Activated CD4-positive, alpha-beta T cell treated with anti-CD3 and anti-CD28 coated beads, Interleukin-2, amount 50 U/mL, for 24 hours (primary cell): Measurements from ENCODE around the gene MRPS2.

Source experiments
- DNase-seq, 2 donors: peaks; one replicate each; pipeline ENCODE4 v3.0.0-alpha.2; 2020; ENCODE audit warnings: low read depth in 1 of 2, low spot score in 1 of 2

MRPS2 gene

DNA sequence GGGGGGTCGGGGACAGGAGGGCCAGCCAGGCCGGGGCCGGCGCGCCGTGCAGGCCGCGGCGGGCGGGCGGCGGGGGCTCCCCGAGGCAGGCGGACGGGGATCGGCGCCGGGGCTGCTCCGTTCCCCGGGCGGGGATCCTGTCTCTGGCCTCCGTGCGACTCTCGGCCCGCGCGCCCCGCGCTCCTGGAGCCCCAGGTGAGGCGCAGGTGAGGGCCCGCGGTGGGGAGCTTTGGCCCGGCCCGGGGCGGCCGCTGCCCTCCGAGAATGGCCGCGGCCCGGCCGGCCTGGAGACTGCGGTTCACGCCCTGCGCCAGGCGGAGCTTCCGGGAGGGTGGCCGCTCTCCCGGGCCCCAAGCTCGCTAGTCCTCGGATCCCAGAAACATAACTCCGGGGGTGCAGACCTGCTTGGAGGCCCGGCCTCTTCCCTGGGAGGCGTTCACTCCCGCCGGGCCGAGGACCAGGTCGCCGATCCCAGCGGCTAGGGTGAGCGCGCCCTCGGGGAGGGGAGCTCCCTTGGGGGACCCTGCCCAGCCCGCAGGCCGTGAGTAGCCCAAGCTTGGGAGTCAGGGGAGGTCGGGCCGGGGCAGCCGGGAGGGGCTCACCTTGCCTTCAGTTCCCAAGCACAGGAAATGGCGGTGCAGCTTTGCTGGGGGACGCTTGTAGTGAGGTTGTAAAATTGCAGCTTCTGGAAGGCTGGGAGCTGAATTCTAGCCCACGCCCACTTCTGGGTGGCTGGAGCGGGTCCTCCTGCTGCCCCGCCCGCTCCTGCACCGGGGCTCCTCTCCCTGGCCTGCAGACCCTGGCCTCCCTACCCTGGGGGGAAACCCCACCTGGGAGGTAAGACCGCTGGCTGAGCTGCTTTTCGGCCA is 20.2 kb upstream of the MRPS2 start:
- no peak for DNase-seq

DNA sequence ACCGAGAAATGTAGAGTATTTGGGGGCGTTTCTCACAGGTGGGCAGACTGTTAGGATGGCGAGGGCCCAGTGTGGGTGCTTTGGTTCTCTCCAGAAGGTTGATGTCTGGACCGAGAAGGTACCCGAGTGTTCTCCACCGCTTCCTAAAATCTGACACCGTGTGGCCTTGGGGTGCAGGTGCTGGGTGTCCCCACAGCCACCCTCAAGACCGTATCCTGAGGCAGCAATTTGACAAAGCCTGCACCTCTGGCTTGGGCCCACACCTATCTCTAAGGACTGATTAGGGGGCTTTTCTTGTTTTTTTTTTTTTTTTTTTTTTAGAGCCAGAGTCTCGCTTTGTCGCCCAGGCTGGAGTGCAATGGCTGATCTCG is 19.6 kb upstream of the MRPS2 start:
- DNase-seq = no peak

DNA sequence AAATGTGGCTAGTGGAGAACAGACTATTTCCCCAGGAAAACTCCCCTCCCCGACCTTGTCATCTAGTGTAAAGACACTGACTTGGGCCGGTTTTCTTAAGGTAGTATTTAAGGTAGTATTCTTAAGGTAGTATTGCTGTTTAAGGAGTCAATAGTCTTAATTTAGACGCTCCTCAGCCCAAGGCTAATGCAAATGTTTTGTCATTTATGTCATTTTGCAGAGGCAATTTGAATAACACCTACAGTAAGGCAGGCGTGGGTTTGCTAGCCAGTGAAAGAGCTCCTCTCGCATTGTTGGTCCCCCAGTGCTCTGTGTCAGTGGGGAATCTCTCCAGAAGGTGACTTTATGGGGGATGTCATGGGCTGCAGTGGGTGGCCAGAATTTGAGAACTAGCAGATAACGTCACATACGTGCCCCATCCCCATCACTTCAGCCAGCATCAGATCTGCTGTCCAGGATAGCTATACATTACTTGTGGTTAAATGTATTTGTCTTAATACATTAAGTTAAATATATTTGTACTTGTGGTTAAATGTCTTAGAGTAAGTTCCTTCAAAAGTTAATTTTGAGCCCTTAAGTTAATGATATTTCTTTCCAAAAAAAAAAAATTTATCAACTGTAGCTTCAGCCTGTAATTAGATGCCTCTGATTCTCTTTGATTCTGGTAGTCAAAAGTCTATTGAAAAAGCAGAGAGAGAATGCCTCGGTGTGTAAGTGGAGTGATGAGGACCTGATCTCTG is 18.3 kb upstream of the MRPS2 start:
- DNase-seq = no peak

DNA sequence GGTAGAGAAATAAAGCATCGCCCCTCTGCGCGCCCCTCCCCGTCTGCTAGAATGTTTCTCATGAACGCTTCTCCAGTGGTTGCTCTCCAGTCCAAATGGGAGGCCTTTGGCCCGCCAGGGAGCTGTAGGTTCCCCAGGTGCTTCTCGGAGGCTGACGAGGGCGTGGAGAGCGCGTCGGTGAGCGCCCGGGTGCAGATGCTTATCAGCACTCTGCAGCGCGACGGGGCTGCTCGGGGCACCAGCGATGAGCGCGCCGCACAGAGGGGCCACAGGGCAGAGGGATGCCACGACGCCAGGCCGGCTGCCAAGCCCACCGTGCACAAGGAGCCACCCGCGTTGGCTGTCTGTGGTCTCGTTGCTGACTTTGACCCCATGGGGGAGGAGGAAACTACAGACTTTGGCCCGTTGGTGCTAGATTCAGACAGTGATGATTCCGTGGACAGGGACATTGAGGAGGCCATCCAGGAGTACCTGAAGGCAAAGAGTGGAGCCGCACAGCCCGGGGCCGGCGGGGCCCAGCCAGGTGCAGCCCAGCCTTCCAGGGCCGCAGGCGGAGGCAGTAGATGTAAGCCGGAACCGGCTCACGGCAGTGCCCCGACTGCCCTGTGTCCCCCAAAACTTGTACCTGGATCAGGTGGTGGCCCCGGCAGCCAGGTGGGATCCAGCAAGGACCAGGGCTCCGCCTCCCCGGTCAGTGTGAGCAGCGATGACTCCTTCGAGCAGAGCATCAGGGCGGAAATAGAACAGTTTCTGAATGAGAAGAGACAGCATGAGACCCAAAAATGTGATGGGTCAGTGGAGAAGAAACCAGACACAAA is 15.8 kb upstream of the MRPS2 start:
- no peak for DNase-seq

DNA sequence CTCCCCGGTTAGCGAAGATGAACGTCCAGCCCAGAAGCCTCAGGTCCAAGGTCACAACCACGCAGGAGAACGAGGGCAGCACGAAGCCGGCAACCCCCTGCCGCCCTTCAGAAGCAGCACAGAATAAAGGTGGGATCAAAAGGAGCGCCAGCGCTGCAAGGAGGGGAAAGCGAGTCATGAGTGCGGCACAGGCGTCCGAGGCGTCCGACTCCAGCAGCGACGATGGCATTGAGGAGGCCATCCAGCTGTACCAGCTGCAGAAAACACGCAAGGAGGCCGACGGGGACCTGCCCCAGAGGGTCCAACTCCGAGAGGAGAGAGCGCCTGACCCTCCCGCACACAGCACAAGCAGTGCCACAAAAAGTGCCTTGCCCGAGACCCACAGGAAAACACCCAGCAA is 15.1 kb upstream of the MRPS2 start:
- DNase-seq = no peak

DNA sequence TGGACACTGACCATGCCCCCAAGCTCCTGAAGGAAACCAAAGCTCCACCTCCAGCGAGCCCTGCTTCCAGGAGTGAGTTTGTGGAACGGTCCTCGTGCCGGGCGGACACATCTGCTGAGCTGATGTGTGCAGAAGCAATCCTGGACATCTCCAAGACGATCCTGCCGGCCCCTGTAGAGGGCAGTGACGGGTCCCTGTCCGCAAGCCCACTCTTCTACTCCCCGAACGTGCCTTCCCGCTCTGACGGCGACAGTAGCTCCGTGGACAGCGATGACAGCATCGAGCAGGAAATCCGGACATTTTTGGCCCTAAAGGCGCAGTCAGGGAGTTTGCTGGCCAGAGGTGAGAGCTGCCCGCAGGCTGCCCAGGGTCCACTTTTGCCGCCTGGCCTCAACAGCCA is 14.7 kb upstream of the MRPS2 start:
- DNase-seq = no peak

DNA sequence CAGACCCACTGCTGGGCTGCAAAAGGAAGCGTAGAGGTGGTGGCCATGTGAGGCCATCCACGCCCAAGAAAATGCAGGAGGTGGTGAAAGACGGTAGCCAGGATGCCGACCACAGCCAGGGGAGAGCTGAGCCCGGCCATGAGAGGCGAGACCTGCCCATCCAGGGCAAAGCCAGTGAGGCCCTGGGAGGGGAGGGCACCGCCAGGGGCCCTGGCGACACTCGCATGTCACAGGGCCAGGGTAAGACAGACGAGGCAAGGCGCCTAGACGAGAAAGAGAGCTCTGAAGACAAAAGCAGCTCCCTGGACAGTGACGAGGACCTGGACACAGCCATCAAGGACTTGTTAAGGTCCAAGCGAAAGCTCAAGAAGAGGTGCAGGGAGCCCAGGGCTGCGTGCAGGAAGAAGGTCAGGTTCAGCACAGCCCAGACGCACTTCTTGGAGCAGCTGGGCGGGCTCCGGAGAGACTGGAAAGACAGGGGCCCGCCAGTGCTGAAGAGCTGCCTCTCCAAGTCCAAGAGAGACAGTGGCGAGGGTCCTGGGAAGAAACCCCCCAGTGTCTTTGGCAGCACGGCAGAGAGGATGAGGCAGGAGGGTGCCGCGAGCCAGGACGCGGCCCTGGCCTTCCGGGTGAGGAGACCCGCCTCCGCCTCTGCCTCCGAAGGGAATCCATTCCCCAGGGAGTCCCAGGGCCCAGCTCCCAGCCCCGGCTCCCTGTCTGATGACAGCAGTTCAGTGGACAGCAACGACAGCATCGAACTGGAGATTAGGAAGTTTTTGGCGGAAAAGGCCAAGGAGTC is 14.0 kb upstream of the MRPS2 start:
- DNase-seq = no peak

DNA sequence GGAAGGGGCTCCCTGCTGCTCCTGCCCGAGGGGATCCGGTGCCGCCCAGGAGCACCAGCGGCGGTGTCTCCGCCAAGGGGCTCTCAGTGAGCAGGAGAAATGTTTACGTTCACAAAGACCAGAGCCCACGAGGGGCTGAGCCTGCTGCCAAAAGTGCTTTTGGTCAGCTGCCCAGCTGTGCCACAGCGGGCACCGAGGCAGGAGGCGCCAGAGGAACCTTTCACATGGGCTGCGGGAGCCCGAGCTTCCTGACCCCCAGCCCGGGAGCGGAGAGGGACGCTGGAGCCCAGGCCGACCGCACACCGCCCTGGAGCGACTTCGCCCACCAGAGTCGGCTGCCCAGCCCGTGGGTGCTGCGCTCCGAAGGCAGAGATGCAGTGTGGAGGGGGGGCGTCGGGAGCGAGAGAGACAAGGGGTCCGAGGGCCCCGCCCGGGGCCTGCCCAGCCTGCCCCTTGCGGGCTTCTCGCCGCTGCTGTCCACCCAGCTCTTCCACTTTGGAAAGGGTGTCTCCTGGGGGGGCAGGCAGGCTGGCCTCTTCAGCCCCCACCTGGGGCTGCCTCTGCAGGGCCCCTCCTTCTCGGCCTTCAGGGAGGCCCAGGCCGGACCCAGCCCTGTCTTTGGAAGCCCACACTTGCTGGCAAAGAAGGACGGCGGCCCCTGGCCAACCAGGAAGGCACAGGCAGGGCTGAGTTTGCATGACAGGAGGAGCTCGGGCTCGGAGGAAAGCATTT is 13.0 kb upstream of the MRPS2 start:
- no peak for DNase-seq

DNA sequence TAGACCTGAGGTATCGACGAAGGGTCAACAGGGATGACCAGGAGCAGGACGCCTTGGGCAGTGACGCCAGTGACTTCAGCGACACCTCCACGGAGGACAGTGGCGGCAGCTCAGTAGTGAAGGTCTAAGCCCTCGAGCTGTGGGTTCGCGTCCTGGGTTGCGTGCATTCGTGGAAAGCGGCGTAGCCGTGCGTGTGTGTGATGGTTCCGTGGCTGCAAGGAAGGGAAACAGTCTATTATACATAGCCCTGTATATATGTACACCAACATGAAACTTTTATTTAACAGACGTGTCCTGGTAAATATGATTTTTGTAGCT is 12.5 kb upstream of the MRPS2 start:
- no peak for DNase-seq

DNA sequence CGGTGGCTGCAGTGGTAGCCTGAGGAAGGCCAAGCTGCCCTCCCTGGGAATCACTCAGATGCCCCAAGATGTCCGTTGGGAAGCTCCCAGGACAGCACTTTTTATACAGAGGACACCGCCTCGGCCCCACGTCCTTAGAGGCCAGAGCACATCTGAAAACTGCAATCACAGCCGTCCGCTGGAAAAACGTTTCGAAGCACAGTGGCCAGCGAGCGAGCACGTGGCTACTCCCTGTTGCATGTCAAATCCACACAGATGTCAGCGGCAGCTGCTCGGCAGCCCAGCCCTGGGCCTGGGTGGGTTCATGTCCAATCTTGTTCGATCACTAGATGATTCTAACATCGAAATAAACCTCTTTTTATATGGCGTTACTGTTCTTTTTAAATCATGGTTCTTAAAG is 12.0 kb upstream of the MRPS2 start:
- DNase-seq = no peak

DNA sequence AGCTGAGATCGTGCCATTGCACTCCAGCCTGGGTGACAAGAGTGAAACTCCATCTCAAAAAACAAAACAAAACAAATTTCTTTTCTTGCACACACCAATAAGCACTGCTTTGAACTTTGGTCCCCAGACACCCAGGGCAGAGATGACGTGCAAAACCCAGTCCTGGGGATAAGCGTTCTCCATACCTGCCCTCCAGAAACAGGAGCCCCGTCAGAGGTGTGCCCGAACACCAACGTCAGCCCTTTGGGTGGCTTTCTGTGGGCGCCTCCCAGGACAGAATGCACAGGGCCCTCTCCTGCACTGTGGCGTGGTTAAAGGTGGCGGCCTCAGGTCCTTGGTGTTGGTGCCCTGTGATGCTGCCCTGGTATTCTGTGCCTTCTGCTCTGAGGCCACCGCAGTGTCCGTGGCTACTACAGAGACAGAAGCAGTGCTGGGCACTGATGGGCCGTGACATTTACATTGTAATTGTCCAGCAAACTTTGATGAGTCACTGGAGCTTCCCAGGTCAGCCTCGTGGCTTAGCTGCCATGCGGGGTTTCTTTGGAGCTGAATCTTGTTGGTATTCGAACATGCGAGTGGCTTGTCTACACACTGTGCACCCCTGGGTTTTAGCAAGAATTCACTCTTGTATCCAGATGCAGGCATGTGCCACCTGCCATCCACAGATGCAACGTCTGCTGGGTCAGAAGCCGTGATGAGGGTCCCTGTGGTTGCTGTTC is 11.1 kb upstream of the MRPS2 start:
- no peak for DNase-seq

DNA sequence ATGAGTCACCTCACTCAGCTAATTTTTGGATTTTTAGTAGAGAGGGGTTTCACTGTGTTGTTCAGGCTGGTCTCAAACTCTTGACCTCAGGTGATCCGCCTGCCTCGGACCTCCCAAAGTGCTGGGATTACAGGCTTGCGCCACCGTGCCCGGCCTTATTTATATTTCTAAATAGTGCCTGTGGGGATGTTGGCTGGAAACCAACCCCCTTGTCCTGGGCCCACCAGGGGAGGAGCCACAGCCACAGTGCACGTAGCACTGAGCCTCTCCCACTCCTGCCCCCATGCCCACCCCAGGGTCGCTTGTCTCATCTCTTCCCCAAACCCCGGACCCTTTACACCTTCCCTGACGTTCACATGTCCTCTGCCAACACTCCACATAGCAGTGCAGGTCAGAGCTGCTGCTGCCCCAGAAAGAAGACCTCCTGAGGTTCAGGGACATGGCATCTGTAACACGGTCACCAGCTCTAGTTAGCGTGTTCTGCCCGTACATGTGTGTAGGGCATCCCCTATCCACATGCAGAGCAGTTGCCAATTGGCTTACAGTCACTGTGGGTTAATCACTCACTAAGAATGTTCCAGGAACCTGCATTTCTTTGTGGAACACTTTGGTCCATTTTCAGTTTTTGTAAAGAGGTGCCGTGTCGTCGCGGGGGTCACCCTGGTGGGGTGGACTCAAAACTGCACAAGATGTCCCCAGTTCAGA is 10.2 kb upstream of the MRPS2 start:
- DNase-seq = no peak

DNA sequence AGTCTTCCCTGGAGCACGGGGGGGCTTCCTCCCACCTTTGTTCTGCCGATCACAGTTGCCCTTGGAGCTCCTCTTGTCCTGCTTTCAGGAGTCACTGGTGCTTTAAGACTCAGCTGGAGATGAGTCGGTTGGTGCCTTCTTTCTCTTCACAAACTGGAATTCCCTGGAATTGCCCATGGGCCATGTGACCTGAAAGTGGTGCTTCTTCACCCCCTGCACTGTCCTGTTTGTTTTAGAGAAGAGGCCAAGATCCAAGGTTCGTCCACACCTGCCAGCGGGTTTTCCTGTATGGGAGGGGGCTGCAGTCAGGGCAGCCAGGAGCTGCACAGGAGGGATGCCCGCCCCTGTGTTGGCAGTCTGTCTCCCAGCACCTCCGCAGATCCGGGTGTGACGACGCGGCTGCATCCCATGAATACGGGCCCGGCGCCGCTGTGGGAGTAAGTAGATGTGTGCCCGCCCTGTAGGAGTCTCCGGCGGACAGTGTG is 9.5 kb upstream of the MRPS2 start:
- DNase-seq = no peak

DNA sequence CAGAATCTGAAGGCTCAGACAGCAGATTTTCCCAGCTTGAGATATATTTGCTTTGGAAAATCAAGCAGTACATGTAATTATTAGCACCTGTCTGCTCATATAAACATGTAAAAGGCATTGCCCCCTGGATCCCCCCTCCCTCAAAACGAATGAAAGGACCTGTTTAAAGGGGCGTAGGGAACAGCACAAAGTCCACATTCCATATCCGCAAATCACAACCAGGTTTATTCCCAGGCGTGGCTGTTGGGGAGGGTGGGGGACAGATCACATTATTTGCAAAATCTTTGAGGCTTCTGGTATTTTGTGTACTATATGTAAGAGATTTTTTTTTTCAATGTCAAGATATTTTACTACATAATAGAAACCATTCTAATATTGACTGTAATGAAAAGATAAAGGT is 8.7 kb upstream of the MRPS2 start:
- no peak for DNase-seq

DNA sequence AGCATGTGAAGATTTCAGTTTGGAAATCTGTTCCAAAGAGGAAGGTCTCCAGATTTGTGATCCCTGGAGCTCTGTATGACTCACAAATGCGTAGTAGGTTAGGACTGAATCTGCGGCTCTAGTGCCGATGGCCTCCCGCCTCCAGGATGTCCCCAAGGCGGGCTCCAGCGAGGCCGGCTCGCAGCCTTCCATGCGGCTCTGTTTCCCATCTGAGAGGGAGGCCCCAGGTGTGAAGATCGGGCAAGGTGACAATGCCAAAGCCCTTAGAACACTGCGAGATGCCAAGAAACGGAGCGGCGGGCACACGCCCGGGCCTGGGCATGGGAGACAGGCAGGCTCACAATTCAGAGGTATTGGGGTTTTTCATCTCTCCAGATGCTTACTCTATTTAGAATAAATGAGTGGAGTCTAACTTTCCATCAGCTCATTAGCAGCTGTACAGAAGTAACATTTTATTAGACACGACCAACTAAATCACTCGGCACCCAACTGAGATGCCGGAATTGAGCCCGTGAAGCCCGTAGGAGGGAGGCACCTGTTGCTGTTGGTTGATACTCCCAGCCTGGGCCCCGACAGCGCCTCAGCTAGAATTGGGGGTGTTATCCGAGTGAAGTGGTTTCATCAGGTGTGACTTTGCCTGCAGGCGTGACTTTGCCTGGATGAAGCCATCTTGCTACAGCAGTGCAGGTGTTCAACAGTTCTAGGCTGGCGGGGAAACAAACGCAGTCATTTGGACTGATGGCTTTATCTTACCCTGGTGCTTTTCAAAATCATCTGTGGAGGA is 7.4 kb upstream of the MRPS2 start:
- no peak for DNase-seq

DNA sequence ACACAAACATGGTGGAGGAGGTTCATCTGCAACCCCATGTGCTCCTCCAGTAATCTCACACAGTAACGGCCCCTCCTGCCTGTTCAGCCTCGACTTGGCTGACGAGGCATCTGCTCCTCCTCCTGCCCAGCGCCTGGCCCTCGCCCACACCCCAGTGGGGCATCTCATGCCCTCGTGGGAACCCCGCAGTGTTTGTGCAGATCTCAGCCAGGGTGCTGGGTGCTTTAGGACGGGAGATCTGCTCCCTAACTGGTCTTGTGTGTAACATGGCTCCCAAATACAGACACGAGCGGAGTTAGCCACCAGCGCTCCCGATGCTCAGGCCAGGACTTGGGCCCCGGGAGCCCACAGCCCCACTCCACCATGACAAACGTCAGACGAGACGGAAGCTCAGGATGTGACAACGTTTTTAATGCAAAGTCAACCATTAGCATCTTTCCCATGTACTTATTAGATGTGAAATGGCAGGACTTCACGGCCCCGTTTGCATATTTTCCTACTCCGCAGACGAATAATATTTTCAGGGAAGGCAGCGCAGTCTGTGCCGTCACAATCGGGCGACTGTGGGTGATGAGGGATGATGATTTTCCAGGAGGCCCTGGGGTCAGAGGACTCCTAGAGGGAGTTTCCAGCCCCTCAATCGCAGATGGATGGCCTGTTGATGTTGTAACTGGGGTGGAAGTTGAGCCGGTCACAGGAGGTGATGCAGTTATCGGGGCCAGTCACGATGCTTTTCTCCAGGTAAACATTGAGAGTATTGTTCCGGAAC is 5.5 kb upstream of the MRPS2 start:
- DNase-seq = no peak

DNA sequence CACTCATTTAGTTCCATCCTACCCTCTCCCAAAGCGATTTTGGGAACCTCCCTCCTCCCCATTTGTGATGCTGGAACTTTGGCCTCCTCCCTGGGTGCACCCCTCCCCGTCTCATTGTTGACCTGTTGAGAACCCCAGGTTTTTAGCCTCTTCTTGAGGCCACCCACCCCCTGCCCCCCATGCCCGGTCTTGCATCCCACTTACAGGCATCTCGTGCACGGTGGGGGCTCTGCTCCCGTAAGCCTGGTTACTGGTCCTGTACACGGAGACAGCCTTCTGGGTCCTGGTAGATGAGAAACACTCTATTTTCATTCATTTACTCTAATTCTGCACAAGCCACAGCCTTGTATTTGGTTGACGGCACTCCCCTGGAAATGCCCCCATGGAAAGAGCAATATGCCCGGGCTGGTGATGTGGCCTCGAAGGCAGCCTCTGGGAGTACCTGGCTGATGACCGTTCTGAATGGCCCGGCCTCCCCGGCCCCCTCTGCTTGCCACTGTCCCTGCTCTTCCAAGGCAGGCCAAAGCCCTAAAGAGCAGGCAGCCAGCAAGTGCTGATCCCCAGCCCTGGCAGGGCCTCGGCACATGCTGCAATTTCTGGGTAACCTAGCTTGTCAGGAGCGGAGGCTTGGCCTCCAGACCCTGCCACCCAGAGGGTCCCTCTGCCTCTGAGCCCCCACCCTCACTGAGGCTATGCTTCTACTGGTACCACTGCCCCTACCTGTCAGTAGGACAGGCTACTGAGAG is 1.9 kb upstream of the MRPS2 start:
- DNase-seq = no peak
